Rectal smooth muscle tissue (tissue), 1 donor: ENCODE measurements around the gene EDEM3.

Experiments
- H3K27ac ChIP-seq: one replicate; pipeline ENCODE4 v1.7.0; 2013; ENCODE audit warnings: low read depth, low read length, inconsistent platforms
- H3K27me3 ChIP-seq: one replicate; pipeline ENCODE4 v1.7.0; 2013; ENCODE audit warnings: low read length; ENCODE audit not compliant: control insufficient read depth, insufficient read depth
- H3K36me3 ChIP-seq: one replicate; pipeline ENCODE4 v1.7.0; 2013; ENCODE audit warnings: low read length; ENCODE audit not compliant: control insufficient read depth, insufficient read depth
- H3K4me1 ChIP-seq: one replicate; pipeline ENCODE4 v1.7.0; 2013; ENCODE audit warnings: low read length; ENCODE audit not compliant: control insufficient read depth, insufficient read depth
- H3K4me3 ChIP-seq: one replicate; pipeline ENCODE4 v1.7.0; 2013; ENCODE audit warnings: low read length
- H3K9ac ChIP-seq: one replicate; pipeline ENCODE4 v1.7.0; 2013; ENCODE audit warnings: low read length

The EDEM3 gene

DNA sequence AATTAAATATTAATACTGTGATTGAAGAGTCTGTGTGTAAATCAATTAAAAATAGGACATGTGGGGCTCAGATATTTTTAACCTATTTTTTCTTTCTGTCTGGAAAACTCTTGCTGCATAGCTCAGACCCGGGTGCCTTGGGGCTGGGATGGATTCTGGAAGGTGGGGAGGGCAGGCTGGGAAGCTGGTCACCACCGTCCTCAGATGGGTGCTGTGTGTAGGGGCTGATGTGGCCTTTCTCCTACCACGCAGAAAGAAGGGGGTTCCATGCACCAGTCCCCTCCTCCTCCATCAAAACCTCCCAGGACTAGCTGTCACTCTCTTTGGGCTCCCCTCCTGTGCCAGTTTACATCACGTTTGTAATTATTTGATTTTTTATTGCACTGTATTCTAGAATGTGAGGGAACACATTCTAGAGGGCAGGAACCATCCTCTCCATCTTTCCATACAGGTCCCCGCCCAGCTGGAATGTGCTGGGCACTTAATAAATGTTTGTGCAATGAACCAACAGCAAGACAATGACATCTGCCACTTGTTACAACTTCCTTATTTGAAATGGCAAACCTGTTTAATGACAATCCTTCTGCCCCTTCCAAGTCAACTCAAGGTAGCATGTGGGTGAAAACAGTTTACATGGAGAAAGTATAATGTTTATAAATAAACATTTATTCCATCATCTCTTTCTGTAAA is 104.3 kb downstream of the EDEM3 start:
- H3K9ac ChIP-seq, result no peak overlapping the region
- no peaks in the 10 kb centered on the region for H3K36me3 ChIP-seq
- H3K4me1 ChIP-seq, result no peaks in the 10 kb centered on the region
- H3K4me3 ChIP-seq, result no peak overlapping the region
- H3K27me3 ChIP-seq, result no peaks in the 10 kb centered on the region
- H3K27ac ChIP-seq, result no peak overlapping the region

DNA sequence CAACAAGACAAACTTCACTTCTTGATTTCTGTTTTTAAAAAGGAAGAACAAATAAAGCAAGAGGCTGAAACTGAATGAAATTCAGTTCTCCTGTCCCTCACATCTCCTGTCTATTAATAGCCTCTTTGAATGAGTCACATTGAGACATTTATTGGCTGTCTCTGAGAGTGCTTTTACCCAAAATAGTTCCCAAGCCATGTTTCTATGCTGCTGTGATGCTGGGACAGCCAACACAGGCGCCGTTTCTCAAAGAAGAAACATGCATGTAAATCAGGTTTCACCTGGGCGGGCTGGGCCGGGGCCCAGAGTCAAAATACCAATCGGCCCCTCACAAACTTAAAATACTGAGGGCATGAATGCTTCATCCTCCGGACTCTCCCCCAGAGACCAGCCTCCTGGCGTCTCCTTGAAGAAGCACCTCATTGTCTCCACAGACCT is 105.2 kb downstream of the EDEM3 start:
- Histone ChIP-seq H3K27me3 (no peaks in the 10 kb centered on the region), H3K4me1 (no peaks in the 10 kb centered on the region), H3K36me3 (no peaks in the 10 kb centered on the region), H3K4me3 (no peak overlapping the region), H3K9ac (no peak overlapping the region), H3K27ac (no peak overlapping the region)

DNA sequence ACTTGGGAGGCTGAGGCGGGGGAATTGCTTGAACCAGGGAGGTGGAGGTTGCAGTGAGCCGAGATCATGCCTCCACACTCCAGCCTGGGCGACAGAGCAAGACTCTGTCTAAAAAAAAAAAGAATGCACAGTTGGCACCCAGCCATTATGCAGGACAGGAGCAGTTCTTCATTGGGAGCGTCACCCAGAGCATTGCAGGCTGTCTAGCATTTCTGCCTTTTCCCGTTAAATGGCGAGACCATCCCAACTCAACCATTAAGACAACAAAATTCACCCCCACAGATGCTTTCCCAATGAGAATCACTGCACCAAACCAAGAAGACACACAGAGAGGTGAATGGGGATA is 105.8 kb downstream of the EDEM3 start:
- no peaks in the 10 kb centered on the region for H3K4me1 ChIP-seq
- H3K9ac ChIP-seq, result no peak overlapping the region
- no peak overlapping the region for H3K4me3 ChIP-seq
- H3K27ac ChIP-seq, result no peak overlapping the region
- H3K27me3 ChIP-seq, result no peaks in the 10 kb centered on the region
- H3K36me3 ChIP-seq, result no peaks in the 10 kb centered on the region

DNA sequence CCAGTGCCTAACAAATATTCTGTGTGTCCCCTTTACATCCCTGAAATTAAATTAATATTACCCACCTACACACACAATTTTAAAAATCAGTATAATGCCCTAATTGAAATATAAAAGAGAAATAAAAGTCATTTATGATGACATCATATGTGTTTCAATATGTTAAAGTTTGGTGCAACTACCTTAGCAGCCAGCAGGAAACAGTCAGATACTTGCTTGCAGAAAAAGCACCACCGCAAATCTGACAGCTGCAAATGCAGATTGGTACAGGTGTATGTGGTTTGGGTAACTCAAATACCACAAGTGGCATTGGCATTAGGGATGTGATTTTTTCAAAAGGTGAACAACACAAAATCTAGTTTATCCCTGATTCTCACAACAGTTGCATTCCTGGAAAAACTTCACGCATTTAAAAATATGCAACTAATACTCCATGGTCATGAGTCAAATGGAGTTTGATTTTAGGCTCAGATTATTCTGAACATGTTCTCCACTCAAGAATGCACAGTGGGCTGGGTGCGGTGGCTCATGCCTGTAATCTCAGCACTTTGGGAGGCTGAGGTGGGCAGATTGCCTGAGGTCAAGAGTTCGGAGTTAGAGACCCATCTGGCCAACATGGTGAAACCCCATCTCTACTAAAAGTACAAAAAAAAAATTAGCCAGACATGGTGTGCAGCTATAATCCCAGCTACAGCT is 106.3 kb downstream of the EDEM3 start:
- Histone ChIP-seq H3K27me3 (no peaks in the 10 kb centered on the region), H3K4me3 (no peak overlapping the region), H3K27ac (no peak overlapping the region), H3K9ac (no peak overlapping the region), H3K4me1 (no peaks in the 10 kb centered on the region), H3K36me3 (no peaks in the 10 kb centered on the region)

DNA sequence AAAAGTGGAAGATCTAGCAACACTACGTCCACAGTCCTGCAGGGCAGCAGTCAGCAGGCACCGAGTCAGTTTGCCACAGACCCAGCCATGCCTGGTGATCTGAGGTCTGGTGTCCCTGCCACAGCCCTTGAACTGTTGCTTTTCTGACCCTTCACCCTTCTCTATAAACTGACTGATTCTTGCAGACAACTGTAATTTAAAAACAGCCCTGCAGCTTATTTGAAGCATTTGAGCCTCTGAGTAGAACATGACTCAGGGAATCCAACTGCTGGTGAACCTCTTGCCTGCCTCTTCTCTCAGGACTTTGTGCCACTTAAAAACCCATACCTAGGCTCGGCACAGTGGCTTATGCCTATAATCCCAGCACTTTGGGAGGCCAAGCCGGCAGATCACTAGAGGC is 107.2 kb downstream of the EDEM3 start:
- Histone ChIP-seq H3K9ac (no peak overlapping the region), H3K4me1 (no peaks in the 10 kb centered on the region), H3K36me3 (no peaks in the 10 kb centered on the region), H3K27ac (no peak overlapping the region), H3K4me3 (no peak overlapping the region), H3K27me3 (no peaks in the 10 kb centered on the region)

DNA sequence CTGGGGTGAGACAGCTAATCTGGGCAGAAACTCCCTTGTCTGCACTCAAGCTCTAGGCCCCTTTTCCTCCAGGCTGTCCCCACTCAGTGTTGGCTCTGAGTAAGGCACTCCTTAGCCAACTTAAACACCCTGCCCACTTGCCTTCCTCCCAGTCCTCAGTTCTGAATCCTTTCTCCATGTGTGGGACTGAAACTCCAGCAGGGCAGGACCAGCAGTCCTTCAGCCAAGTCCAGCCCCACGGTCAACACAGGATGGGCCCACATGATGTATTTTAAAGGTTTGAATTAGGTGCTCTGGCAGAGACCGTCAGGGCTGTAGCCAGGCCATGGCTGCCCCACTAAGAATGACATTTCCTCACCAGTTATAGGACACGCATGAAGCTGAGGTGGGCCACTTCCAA is 107.8 kb downstream of the EDEM3 start:
- Histone ChIP-seq H3K27ac (no peak overlapping the region), H3K27me3 (no peaks in the 10 kb centered on the region), H3K36me3 (no peaks in the 10 kb centered on the region), H3K9ac (no peak overlapping the region), H3K4me3 (no peak overlapping the region), H3K4me1 (no peaks in the 10 kb centered on the region)

DNA sequence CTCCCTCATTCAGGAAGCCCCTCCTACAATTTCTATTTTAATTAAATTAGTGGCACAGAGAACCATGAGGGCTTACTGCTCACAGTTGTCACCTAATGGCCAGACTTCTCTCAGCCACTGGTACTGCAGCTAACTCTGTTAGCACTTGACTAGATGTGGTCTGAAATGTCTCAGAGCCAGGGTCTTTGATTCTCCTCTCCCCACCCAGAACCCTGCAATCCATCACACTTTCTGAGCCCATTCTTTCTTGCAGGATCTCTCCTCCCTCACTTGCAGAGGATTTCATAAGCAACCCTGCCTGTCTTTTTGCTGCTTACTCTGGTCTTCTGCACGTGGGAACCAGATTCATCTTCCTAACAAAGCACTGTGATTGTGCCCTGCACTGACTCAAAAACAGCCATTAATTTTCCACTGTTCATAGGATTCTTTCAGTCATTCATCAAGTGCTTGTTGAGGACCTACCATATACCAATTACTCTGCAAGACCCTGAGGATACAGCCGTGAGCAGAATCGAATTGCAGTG is 108.4 kb downstream of the EDEM3 start:
- Histone ChIP-seq H3K4me1 (no peaks in the 10 kb centered on the region), H3K27me3 (no peaks in the 10 kb centered on the region), H3K27ac (no peak overlapping the region), H3K4me3 (no peak overlapping the region), H3K9ac (no peak overlapping the region), H3K36me3 (no peaks in the 10 kb centered on the region)

DNA sequence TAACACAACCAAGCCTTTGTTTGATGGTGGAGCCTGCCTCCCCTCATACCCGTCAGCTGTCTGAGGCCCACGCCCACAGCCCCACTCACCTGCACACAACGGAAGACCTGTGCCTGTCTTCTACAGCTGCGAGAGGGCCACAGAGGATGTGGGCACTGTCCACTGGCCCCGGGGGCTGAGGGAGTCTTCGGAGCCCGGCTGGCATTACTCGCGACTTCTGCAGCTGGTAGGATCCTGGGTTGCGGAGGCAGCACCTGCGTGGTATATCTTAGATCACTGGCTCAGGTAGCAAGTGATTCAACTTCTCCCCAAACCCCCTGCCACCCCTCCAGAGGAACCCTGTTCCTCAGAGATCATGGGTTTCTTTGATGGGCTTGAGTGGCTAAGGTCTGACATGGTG is 109.9 kb downstream of the EDEM3 start:
- no peaks in the 10 kb centered on the region for H3K4me1 ChIP-seq
- no peak overlapping the region for H3K27ac ChIP-seq
- H3K4me3 ChIP-seq, result no peak overlapping the region
- H3K9ac ChIP-seq, result no peak overlapping the region
- H3K27me3 ChIP-seq, result no peaks in the 10 kb centered on the region
- H3K36me3 ChIP-seq, result no peaks in the 10 kb centered on the region

DNA sequence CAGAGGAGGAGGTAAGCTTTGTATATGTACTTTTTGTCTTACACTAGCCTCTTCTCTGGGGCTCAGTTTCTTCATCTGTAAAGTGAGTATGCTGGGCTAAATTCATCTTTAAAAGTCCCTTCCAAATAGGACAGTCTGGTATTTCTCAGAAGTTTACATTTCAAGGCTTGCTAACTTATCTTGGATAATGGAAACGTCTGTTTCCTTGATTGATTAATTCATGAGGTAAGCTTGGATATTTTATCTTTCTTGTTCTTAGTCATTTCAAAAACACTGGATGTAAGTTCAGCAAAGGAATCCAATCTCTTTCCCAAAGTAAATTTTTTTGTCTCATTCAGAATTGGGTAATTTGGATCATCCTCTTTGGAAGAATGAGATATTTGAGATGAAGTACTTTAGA is 111.0 kb downstream of the EDEM3 start:
- Histone ChIP-seq H3K4me3 (no peak overlapping the region), H3K27ac (no peak overlapping the region), H3K36me3 (no peaks in the 10 kb centered on the region), H3K27me3 (no peaks in the 10 kb centered on the region), H3K4me1 (no peaks in the 10 kb centered on the region), H3K9ac (no peak overlapping the region)

DNA sequence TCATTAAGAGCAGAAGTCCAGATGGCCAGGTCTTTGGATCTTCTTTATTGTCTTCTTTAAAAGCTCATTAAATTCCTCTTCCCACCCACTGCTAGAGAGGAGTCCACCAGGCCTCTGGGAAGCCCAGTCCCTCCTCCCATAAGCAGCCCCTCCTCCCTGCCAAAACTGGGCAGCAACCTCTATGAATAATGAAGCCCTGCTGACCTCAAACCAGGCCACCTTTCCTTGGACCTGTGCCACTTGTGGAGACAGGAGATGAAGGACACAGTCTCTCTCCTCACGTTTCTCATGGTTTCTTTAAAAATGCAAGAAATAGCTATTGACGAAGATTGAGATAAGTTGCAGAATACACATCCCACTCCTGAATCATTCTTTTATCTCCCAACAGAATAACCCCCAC is 112.8 kb downstream of the EDEM3 start:
- no peak overlapping the region for H3K4me3 ChIP-seq
- no peak overlapping the region for H3K27ac ChIP-seq

DNA sequence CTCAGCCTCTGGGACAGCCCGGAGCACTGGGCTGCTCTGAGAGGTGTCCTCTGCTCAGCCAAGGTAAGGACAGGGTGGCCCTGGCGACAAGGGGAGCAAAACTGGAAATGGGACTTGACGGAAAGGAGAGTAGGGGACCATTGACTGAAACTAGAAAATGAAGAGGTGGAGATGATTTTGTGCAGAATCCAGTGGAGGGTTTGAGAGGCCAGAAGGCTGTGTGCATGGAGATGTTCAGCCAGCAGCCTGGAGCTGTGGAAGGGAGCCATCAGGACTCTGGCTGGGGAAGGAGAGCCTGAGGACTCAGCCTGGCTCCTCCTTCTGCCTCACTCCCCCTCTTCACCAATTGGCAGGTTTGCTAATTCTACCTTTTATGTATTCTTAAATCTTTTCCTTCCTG is 114.2 kb downstream of the EDEM3 start:
- Histone ChIP-seq H3K4me3 (no peak overlapping the region), H3K36me3 (no peaks in the 10 kb centered on the region), H3K9ac (no peak overlapping the region), H3K27ac (no peak overlapping the region), H3K27me3 (no peaks in the 10 kb centered on the region), H3K4me1 (no peaks in the 10 kb centered on the region)

More for the DNA sequence above, 112.8 kb downstream of the EDEM3 start:
- H3K4me1 ChIP-seq, result no peaks in the 10 kb centered on the region
- no peaks in the 10 kb centered on the region for H3K36me3 ChIP-seq
- H3K27me3 ChIP-seq, result no peaks in the 10 kb centered on the region
- no peak overlapping the region for H3K9ac ChIP-seq
